Thoracic aorta (tissue), 2 donors: ENCODE data around the gene SNAP29. TPM values are rescaled to one million over a fixed set of nuclear protein-coding genes. Genes with fewer than 3 reads are reported as not detected.

Experiments used
- ATAC-seq: fragments of 150-250 bp; one replicate; pipeline ENCODE4 v1.8.0; 2017; ENCODE audit warnings: low read depth; ENCODE audit not compliant: insufficient number of reproducible peaks, low FRiP score
- DNase-seq: peaks from one replicate; pipeline ENCODE4 v3.0.0-alpha.2; 2020; ENCODE audit warnings: low spot score
- H3K27ac ChIP-seq, 2 donors: fragments of 200-600 bp; sonication (generic); 1 replicate in 1 of 2; 2 replicates in 1 of 2; pipeline ENCODE4 v1.5.1; 2016; ENCODE audit warnings: mild to moderate bottlenecking in 2 of 2, moderate library complexity in 2 of 2
- H3K27me3 ChIP-seq: fragments of 200-600 bp; sonication (generic); replicated peaks from 2 replicates; pipeline ENCODE4 v1.6.0; 2016; ENCODE audit warnings: mild to moderate bottlenecking; ENCODE audit not compliant: insufficient read depth
- H3K36me3 ChIP-seq: fragments of 200-600 bp; sonication (generic); one replicate; pipeline ENCODE4 v1.5.1; 2016
- H3K4me1 ChIP-seq, 2 donors: fragments of 200-600 bp; sonication (generic); 1 replicate in 1 of 2; 2 replicates in 1 of 2; pipeline versions ENCODE4 v1.5.1 to v1.6.0; 2016; ENCODE audit warnings: low read depth in 2 of 2, mild to moderate bottlenecking in 1 of 2; ENCODE audit not compliant: control insufficient read depth in 1 of 2
- H3K4me3 ChIP-seq: fragments of 200-600 bp; sonication (generic); 2 replicates; pipeline ENCODE4 v1.5.1; 2016; ENCODE audit warnings: mild to moderate bottlenecking
- H3K9me3 ChIP-seq: fragments of 200-600 bp; sonication (generic); 2 replicates; pipeline ENCODE4 v1.5.1; 2016
- total RNA-seq, 2 donors: library from RNA; depleted of rRNA; stranded (reverse); fragments of >200 nt; gene quantifications; one replicate each; pipeline versions ENCODE4 v1.1.0 to v1.2.3, GENCODE V29; 2016
- TF ChIP-seq, protein P1 (sequence below): fragments of 200-600 bp; sonication (generic); IDR thresholded peaks from one replicate; pipeline ENCODE4 v1.5.1; 2019; ENCODE audit warnings: antibody characterized with exemption

Gene SNAP29
- total RNA-seq, 2 donors from 2014 or later = 18.2 to 20.6 TPM

DNA sequence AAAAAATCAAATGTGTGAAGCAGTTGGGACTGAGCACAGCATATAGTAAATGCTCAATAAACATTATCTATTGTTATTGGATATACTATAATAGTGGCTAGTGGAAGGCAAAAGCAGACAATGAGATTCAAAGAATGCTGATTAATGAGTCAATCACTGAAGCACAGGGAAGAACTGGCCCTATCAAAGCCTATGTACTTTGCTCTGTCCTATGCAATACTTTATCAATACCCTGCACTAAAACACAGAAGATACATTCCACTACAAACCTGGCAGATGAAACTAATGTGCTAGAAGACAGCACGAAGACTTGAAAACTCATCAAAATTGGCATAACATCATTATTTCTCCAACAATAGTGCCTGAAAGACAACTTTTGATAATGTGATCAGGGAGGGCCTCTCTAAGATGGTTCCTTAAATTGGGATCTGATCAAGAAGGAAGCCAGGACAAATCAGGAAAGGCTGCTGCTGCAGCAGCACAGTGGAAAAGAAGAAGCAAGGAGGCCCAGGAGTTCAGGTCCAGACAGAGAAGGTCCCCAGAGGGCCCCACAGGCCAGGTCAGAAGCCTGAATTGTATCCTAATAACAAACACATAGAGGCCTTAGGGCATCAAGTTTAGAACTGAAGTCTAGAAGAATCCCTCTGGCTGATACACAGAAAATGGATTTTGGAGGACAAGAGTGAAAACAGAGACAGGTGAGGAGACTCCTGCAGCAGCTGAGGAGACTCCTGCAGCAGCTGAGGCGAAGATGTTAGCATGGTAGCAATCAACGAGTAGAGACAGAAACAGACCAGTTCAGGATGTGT lies 18.8 kb upstream of the SNAP29 start:
- Histone ChIP-seq H3K4me1 (peaks cover 0 to 5% of the 10 kb centered on the region in 2 donors), H3K27me3 (no peaks in the 10 kb centered on the region), H3K4me3 (no peak overlapping the region), H3K9me3 (no peaks in the 10 kb centered on the region), H3K27ac (no peak overlapping the region), H3K36me3 (no peaks in the 10 kb centered on the region)
- DNase-seq = no peak
- TF ChIP-seq, protein P1, sequence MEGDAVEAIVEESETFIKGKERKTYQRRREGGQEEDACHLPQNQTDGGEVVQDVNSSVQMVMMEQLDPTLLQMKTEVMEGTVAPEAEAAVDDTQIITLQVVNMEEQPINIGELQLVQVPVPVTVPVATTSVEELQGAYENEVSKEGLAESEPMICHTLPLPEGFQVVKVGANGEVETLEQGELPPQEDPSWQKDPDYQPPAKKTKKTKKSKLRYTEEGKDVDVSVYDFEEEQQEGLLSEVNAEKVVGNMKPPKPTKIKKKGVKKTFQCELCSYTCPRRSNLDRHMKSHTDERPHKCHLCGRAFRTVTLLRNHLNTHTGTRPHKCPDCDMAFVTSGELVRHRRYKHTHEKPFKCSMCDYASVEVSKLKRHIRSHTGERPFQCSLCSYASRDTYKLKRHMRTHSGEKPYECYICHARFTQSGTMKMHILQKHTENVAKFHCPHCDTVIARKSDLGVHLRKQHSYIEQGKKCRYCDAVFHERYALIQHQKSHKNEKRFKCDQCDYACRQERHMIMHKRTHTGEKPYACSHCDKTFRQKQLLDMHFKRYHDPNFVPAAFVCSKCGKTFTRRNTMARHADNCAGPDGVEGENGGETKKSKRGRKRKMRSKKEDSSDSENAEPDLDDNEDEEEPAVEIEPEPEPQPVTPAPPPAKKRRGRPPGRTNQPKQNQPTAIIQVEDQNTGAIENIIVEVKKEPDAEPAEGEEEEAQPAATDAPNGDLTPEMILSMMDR = no peak
- ATAC-seq = no peak

DNA sequence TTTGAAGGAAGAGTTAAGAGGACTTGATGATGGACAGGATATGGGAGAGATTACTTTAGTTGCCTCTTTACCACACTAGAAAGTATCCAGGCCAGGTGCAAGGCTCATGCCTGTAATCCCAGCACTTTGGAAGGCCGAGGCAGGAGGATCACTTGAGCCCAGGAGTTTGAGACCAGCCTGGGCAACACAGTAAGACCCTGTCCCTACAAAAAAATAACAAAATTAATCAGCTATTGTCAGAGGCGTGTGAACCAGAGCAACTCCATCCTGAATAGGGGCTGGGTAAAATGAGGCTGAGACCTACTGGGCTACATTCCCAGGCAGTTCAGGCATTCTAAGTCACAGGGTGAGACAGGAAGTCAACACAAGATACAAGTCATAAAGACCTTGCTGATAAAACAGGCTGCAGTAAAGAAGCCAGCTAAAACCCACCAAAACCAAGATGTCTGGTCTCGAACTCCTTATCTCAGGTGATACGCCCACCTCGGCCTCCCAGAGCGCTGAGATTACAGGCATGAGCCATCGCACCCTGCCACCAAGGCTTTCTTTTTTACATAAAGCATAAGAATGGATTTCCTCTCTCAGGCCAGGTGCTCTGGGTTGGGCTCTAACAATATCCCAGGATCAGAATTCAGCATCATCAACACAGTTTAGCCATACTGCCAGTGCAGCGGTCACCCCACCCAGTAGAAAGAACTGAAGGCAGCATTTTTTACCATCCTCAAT lies 18.0 kb upstream of the SNAP29 start:
- TF ChIP-seq, protein P1 = no peak
- no peak for ATAC-seq
- H3K36me3 ChIP-seq = no peaks in the 10 kb centered on the region
- H3K27me3 ChIP-seq = no peaks in the 10 kb centered on the region
- H3K27ac ChIP-seq = no peak overlapping the region
- H3K9me3 ChIP-seq = no peaks in the 10 kb centered on the region
- H3K4me1 ChIP-seq = peaks cover 0 to 5% of the 10 kb centered on the region in 2 donors
- no peak for DNase-seq
- H3K4me3 ChIP-seq = no peak overlapping the region

DNA sequence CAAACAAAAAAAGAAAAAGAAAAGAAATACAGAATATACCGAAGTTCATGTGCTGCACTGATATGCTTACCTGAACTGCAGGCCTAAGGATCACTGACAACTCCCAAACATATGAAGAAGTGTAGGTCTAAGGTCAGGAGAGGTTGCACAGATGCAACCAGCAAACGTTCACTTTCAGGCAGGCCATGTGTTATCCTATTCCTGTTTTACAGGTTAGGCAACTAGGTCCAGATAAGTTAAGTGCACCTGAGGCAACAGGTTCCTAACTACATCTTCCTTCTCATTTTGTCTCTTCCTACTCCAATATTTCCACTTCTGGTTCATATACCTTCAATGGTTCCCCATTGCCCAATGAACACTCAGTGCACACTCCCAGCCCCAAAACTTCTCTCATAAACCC lies 15.3 kb upstream of the SNAP29 start:
- peaks cover 0 to 5% of the 10 kb centered on the region in 2 donors for H3K4me1 ChIP-seq
- no peak for DNase-seq
- no peaks in the 10 kb centered on the region for H3K27me3 ChIP-seq
- TF ChIP-seq, protein P1 = no peak
- H3K27ac ChIP-seq = no peak overlapping the region
- no peak for ATAC-seq
- no peaks in the 10 kb centered on the region for H3K36me3 ChIP-seq
- H3K4me3 ChIP-seq = no peak overlapping the region
- no peaks in the 10 kb centered on the region for H3K9me3 ChIP-seq

DNA sequence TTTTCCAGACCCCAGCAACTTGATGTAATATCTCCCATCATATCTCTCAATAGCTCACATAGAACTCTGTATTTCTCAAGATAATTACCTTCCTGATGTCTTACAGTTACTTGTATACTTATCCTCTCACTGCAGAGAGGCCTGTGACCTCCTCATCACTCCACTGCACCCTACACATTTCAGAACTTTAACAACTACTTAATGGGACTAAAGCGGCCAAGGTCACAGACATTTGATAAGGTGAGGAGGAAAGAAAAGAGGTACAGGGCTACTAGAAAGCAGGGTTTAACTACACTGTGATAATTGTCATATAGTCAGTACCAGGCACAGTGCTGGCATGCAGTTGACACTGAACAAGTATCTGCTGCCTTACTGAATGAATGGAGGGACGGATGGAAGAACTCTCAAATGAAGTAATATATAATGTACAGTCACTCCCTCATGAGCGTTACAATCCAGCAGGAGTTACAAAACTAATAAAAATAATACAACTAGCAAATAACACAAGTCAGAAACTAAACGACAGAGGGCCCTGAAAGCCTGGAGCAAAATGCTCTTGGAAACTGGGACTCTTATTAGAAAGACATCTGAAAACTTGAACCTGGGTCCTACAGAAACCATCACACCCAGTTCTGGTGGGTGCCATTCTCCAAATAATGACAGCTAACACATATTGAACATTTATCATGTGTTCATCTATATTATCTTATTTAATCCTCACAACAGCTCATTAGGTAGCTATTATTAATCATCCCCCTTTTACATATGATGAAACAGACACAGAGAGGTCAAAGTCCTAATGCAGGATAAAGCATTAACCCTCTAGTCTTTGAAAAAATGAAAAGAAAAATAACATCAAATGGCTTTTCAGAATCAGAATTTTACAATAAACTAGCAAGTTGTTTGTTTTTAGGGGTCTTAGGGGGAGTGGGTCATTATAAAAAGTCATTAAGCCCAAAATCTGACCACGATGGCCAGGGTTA lies 14.5 kb upstream of the SNAP29 start:
- Histone ChIP-seq H3K27me3 (no peaks in the 10 kb centered on the region), H3K36me3 (no peaks in the 10 kb centered on the region), H3K9me3 (no peaks in the 10 kb centered on the region), H3K4me3 (no peak overlapping the region), H3K4me1 (peaks cover 0 to 5% of the 10 kb centered on the region in 2 donors), H3K27ac (no peak overlapping the region)
- TF ChIP-seq, protein P1 = no peak
- no peak for ATAC-seq
- DNase-seq = no peak
